ENCODE data around the gene PDXP. TPM values are rescaled to one million over a fixed set of nuclear protein-coding genes. Genes with fewer than 3 reads are reported as not detected.

The PDXP gene
- polyA plus RNA-seq, 1 donor from 2014 or later, result 108 TPM

DNA sequence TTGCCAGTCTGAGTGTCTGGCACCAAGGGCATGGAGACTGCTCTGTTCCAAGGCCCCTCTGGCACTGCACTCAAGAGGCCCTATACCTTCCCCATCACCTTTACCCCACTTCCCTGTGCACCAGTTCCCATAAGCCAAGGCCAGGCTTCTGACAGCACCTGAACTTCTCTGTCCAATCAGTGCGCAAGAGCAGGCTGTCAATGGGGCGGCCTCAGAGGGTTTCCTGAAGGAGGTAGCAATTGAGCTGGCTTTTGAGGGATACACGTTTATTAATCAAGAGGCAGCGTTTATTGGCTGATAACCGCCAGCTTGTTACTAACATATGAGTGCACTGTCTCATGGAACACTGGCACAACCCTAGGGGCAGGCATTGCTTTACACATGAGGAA lies 17.0 kb upstream of the PDXP start:
- no peak for TF ChIP-seq POLR2AphosphoS5 (IDR thresholded peaks at IDR 0.05)
- H3K4me3 ChIP-seq (ENCODE audit: low read length), result no peak overlapping the region
- H3K4me2 ChIP-seq (ENCODE audit: low read length), result no peak overlapping the region

DNA sequence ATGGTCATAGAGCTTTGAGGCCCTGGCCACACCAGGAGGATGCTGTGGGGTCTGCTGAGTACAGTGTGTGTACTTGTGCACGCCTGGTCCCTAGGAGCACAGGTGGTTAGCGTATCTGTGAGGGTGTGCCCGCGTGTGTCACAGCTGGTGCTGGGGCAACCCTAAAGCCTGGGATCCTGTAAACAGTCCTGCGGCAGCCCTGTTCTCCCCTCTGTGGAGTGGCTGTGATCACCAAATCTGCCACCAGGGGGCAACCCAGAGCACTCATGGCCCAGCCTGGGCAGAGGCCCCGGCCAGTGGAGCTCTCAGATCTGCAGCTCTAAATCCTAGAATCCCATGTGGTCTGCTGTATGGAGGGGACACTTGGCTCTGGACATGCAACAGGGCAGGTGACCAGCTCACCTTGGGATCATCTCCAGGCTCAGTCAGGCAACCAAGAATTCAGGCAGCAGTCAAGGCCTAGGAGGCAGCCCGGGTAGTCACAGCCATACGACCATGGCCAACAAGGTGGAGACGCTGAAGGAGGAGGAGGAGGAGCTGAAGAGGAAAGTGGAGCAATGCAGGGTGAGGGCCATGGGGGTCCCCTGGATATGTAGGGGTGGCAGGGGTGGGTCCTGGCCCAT lies 15.2 kb upstream of the PDXP start:
- peak; percentile 80 for TF ChIP-seq SMC3 (conservative IDR thresholded peaks at IDR 0.05; ENCODE audit: poor library complexity)
- TF ChIP-seq, protein P1, sequence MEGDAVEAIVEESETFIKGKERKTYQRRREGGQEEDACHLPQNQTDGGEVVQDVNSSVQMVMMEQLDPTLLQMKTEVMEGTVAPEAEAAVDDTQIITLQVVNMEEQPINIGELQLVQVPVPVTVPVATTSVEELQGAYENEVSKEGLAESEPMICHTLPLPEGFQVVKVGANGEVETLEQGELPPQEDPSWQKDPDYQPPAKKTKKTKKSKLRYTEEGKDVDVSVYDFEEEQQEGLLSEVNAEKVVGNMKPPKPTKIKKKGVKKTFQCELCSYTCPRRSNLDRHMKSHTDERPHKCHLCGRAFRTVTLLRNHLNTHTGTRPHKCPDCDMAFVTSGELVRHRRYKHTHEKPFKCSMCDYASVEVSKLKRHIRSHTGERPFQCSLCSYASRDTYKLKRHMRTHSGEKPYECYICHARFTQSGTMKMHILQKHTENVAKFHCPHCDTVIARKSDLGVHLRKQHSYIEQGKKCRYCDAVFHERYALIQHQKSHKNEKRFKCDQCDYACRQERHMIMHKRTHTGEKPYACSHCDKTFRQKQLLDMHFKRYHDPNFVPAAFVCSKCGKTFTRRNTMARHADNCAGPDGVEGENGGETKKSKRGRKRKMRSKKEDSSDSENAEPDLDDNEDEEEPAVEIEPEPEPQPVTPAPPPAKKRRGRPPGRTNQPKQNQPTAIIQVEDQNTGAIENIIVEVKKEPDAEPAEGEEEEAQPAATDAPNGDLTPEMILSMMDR (IDR thresholded peaks at IDR 0.05; ENCODE audit: poor library complexity, severe bottlenecking), result peak; percentile 85
- no peak for TF ChIP-seq POLR2AphosphoS5 (IDR thresholded peaks at IDR 0.05)
- TF ChIP-seq RAD21 (conservative IDR thresholded peaks at IDR 0.05), result peak; percentile 69
- H3K4me3 ChIP-seq (ENCODE audit: low read length), result no peak overlapping the region
- H3K36me3 ChIP-seq (ENCODE audit: insufficient read depth, low read length), result no peaks in the 10 kb centered on the region
- H3K27me3 ChIP-seq (ENCODE audit: insufficient read depth, low read depth, low read length), result peaks cover 15% of the 10 kb centered on the region
- H3K4me2 ChIP-seq (ENCODE audit: low read length), result no peak overlapping the region
- H3F3A ChIP-seq (ENCODE audit: insufficient read depth, low read length, poor library complexity, severe bottlenecking), result no peaks in the 10 kb centered on the region
- no peaks in the 10 kb centered on the region for H3K9me2 ChIP-seq (ENCODE audit: insufficient read depth, low read length)
- no peak overlapping the region for H2AFZ ChIP-seq (ENCODE audit: low read depth, low read length)
- no peaks in the 10 kb centered on the region for H3K79me2 ChIP-seq (replicated peaks; ENCODE audit: insufficient read depth, low read length)
- no peak overlapping the region for H3K27ac ChIP-seq (ENCODE audit: low read length)
- no peak overlapping the region for H3K9ac ChIP-seq (ENCODE audit: low read length)
- no peaks in the 10 kb centered on the region for H4K20me1 ChIP-seq (ENCODE audit: insufficient read depth)
- no peaks in the 10 kb centered on the region for H3K9me3 ChIP-seq (ENCODE audit: low read length)

More for the DNA sequence above, 17.0 kb upstream of the PDXP start:
- Histone ChIP-seq H4K20me1 (ENCODE audit: insufficient read depth) (no peaks in the 10 kb centered on the region), H3K27me3 (ENCODE audit: insufficient read depth, low read depth, low read length) (peaks cover 15% of the 10 kb centered on the region), H2AFZ (ENCODE audit: low read depth, low read length) (no peak overlapping the region), H3K27ac (ENCODE audit: low read length) (no peak overlapping the region), H3K36me3 (ENCODE audit: insufficient read depth, low read length) (no peaks in the 10 kb centered on the region), H3F3A (ENCODE audit: insufficient read depth, low read length, poor library complexity, severe bottlenecking) (no peaks in the 10 kb centered on the region), H3K9me2 (ENCODE audit: insufficient read depth, low read length) (no peaks in the 10 kb centered on the region), H3K79me2 (replicated peaks; ENCODE audit: insufficient read depth, low read length) (no peaks in the 10 kb centered on the region), H3K9ac (ENCODE audit: low read length) (no peak overlapping the region), H3K9me3 (ENCODE audit: low read length) (no peaks in the 10 kb centered on the region)

DNA sequence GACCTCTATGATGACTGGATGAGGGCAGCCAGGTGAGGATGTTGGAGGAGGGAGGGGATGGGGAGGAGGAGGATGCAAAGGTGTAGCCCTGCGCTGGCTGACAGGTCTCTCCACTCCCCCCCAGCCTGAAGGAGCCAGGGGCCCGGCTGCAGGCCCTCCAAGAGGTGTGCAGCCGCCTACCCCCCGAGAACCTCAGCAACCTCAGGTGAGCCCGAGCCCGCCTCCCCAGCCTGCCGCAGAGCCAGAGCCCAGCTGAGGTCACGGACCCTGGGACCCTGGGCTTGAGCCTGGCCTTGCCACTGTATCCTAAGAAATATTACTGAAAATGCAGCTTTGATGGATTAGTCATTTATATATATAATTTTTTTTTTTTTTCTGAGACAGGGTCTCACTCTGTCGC lies 11.2 kb upstream of the PDXP start:
- H3K9me2 ChIP-seq (ENCODE audit: insufficient read depth, low read length), result no peaks in the 10 kb centered on the region
- TF ChIP-seq, protein P1 (IDR thresholded peaks at IDR 0.05; ENCODE audit: poor library complexity, severe bottlenecking), result no peak
- TF ChIP-seq TAF1 (IDR thresholded peaks at IDR 0.05; ENCODE audit: low read depth) (no peak), EP300 (conservative IDR thresholded peaks at IDR 0.05; ENCODE audit: poor library complexity, severe bottlenecking) (no peak), MXI1 (conservative IDR thresholded peaks at IDR 0.05; ENCODE audit: poor library complexity, severe bottlenecking) (no peak), POLR2AphosphoS5 (IDR thresholded peaks at IDR 0.05) (no peak), RAD21 (conservative IDR thresholded peaks at IDR 0.05) (no peak), EZH2 (IDR thresholded peaks at IDR 0.05; ENCODE audit: borderline replicate concordance, insufficient read depth, low read length, poor library complexity, severe bottlenecking) (no peak)
- TF ChIP-seq, protein P2, sequence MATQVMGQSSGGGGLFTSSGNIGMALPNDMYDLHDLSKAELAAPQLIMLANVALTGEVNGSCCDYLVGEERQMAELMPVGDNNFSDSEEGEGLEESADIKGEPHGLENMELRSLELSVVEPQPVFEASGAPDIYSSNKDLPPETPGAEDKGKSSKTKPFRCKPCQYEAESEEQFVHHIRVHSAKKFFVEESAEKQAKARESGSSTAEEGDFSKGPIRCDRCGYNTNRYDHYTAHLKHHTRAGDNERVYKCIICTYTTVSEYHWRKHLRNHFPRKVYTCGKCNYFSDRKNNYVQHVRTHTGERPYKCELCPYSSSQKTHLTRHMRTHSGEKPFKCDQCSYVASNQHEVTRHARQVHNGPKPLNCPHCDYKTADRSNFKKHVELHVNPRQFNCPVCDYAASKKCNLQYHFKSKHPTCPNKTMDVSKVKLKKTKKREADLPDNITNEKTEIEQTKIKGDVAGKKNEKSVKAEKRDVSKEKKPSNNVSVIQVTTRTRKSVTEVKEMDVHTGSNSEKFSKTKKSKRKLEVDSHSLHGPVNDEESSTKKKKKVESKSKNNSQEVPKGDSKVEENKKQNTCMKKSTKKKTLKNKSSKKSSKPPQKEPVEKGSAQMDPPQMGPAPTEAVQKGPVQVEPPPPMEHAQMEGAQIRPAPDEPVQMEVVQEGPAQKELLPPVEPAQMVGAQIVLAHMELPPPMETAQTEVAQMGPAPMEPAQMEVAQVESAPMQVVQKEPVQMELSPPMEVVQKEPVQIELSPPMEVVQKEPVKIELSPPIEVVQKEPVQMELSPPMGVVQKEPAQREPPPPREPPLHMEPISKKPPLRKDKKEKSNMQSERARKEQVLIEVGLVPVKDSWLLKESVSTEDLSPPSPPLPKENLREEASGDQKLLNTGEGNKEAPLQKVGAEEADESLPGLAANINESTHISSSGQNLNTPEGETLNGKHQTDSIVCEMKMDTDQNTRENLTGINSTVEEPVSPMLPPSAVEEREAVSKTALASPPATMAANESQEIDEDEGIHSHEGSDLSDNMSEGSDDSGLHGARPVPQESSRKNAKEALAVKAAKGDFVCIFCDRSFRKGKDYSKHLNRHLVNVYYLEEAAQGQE (IDR thresholded peaks at IDR 0.05; ENCODE audit: borderline replicate concordance), result no peak
- no peak overlapping the region for H3K27ac ChIP-seq (ENCODE audit: low read length)
- no peak overlapping the region for H3K9ac ChIP-seq (ENCODE audit: low read length)
- no peaks in the 10 kb centered on the region for H3K36me3 ChIP-seq (ENCODE audit: insufficient read depth, low read length)
- H4K20me1 ChIP-seq (ENCODE audit: insufficient read depth), result no peaks in the 10 kb centered on the region
- H3K4me2 ChIP-seq (ENCODE audit: low read length), result no peak overlapping the region
- no peak overlapping the region for H2AFZ ChIP-seq (ENCODE audit: low read depth, low read length)
- no peak overlapping the region for H3K4me3 ChIP-seq (ENCODE audit: low read length)
- no peaks in the 10 kb centered on the region for H3F3A ChIP-seq (ENCODE audit: insufficient read depth, low read length, poor library complexity, severe bottlenecking)
- H3K79me2 ChIP-seq (replicated peaks; ENCODE audit: insufficient read depth, low read length), result no peaks in the 10 kb centered on the region
- H3K27me3 ChIP-seq (ENCODE audit: insufficient read depth, low read depth, low read length), result no peaks in the 10 kb centered on the region
- no peaks in the 10 kb centered on the region for H3K9me3 ChIP-seq (ENCODE audit: low read length)

All from neural cell (in vitro differentiated cells).